Sciatic nerve (tissue), 2 donors: ENCODE data around the gene PDIA6. TPM values are rescaled to one million over a fixed set of nuclear protein-coding genes. Genes with fewer than 3 reads are reported as not detected.
A peak's percentile ranks its signal among the peaks of the same experiment; 100 is the strongest.

Experiments
- ATAC-seq: fragments of 200-7000 bp; cut with Tn5 transposase; one replicate; pipeline ENCODE4 v1.9.1; 2020; ENCODE audit warnings: mild to moderate bottlenecking, moderate library complexity
- DNase-seq: peaks from one replicate; pipeline ENCODE4 v3.0.0-alpha.2; 2020; ENCODE audit warnings: low spot score
- intact Hi-C: fragments of 100-400 bp; cut with DNase I; formaldehyde crosslinking; loops from one replicate; pipeline ENCODE4 v1.14.2; 2022
- total RNA-seq: library from RNA; stranded (reverse); fragmentation: NEBNext Ultra II Directional; extraction: Animal tissue kit (Norgen Biotek cat#: 25700); gene quantifications from one replicate; pipeline ENCODE4 v1.2.1, GENCODE V29; 2021
- donor health status: DM: no; HTN: no; CAD: no.
- donor health status: DM: no; HTN: no; CAD: no.

Gene PDIA6
- total RNA-seq, 1 donor from 2014 or later, result 95.4 TPM

DNA sequence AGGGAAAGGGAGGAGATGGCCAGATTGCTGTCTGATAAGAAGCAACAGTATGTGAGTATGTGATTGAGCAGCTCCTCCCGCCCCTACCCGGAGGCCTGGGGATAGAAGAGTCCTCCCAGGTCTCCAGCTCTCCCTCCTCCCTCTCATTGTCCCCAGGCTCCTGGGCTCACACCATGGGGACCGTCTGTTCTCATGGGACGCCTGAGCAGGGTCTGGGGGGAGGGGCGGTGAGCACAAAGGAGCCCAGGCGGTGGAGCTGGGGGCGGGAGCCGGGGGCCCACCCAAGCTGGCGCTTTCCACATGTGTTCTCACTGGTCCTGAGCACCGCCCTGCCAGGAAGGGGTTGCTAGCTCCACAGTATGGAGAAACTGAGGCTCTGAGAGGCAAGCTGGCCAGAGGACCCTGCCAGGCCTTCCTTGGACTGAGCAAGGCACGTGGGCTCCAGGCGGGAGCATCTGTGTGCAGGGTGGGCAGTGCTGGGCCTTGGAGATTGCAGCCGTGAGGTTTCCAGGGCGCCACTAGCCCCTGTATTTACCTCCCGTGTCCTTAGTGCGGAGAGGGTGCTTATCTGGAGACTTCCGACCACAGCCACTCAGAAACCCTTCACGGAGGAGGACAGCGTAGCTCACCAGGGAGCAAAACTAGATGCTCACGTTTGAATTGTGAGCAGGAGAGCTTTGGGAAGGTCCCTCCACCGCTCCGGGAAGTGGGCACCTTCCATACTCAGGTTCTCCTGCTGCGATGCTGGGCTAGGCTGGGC is 37.4 kb downstream of the PDIA6 start:
- intact Hi-C loops, result no loop called here
- ATAC-seq (no peak), DNase-seq (peak; percentile 42)

DNA sequence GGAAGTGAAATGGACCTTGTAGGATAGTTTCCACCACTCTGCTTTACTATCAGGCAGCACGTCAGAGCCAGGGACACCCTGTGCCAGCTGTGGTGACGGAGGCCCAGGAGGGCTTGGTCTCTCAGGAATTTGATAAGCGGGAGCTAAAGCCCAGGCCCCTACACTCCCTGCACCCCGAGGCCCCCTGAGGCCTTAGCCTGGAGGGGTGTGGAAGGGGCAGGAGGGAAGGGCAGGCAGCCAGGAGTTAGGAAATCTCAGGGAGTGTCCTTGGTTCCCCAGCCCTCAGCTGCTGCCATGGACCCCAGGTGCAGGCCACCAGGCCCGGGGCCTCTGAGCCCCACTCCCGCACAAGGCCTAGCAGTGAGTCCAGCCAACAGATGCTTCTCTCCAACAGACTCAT is 38.2 kb downstream of the PDIA6 start:
- ATAC-seq, result peak; percentile 52
- intact Hi-C loops, result no loop called here
- peak; percentile 52 for DNase-seq

- peak; percentile 43 for DNase-seq
- intact Hi-C loops, result no loop called here
- no peak for ATAC-seq
These were observed 38.7 kb downstream of the PDIA6 start for GRCh38 chr2:10773821-10774341.

DNA sequence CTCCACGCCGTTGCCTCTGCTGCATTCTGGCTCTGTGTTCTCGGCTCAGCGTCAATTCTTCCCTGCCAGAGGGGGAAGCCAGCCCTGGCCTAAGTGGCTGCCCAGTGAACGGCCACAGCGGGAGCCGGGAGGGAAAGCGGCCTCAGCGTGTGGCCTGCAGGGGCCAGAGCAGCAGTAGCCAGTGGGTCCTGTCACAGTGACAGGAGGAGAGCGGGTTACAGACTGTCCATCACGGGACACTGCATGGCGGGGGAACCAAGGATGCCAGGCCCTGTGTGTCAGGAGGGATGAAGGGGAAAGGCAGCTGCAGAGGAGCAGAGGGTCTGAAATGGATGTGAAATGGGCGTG is 39.7 kb downstream of the PDIA6 start:
- ATAC-seq (no peak), DNase-seq (peak; percentile 41)
- intact Hi-C loops, result no loop called here

DNA sequence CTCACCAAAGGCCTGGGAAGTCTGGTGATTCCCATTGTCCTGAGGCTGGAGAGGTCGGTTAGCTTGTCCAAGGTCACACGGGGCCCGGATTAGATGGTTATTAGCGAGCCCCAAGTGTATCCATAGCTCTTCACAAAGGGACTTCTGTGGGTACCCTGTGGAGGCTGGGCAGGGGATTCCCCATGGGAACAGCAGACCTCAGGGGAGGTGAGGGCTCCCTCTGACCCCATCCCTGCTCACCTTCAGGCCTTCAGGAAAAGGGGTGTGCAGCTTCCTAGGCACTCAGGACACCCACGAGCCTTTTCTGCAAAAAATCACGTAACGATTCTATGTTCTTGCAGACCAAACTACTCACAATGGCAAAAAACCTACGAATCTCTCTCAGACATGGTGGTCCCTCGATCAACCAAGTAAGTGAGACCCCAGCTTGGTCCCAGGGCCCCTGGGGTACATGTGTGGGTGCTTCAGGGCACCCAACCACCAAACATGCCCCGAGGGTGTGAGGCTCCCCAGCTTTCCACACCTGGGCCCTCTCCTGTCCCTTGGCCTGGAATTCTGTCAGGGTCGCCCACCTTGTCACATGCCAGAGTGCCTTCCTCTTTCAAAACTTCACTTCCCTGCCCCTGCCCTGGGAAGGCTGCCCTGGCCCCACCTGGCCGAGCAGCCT is 40.3 kb downstream of the PDIA6 start:
- intact Hi-C loops, result no loop called here
- ATAC-seq (no peak), DNase-seq (no peak)

DNA sequence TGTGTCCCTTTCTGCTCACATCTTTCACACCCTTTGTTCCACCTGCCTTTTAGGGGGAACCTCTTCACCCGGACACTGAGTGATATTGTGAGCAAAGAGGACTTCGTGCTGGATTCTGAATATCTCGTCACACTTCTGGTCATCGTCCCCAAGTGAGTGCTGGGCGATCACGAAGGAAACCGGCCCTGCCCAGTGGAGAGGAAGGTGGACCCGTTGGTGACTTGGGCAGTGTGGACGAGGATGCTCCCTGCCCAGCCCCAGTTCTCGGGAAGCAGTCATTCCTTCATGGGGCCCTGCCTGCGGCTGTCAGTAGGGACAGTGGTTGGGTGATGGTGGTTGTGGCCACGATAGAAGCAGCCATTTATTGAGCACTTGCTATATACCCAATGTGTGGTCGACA is 40.8 kb downstream of the PDIA6 start:
- DNase-seq (no peak), ATAC-seq (no peak)
- intact Hi-C loops, result no loop called here

- no peak for DNase-seq
These were observed 41.4 kb downstream of the PDIA6 start for GRCh38 chr2:10770956-10771750.

DNA sequence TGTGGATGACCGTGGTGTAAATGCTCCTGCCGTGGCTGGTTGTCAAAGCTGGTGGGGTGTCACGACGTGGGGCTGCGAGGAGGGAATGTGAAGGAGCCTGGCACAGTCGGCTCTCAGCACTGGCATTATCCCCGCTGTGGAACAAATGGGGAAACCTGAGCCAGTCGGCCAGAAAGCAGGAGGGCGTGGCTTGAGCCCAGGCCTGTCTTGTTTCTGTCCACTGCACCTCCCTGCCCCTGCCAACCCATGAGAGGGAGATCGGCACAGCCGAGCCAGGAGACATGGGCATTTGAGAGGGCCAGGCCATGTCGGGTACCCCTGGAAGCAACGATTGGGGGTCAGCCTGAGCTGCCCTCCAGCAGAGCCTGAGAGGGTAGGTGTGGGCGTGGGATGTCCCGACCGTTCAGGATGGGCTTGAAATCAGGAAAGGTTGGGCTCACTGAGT is 44.5 kb downstream of the PDIA6 start:
- no peak for DNase-seq
- ATAC-seq, result no peak

More at GRCh38 chr2:10770956-10771750, 41.4 kb downstream of the PDIA6 start:
- no peak for ATAC-seq
- intact Hi-C loops, result no loop called here

GRCh38 chr2:10765914-10766313 is 46.7 kb downstream of the PDIA6 start:
- ATAC-seq (no peak), DNase-seq (no peak)
- intact Hi-C loops, result no loop called here

More for the DNA sequence above, 44.5 kb downstream of the PDIA6 start:
- intact Hi-C loops, result no loop called here

- intact Hi-C loops, result no loop called here
- no peak for ATAC-seq
- DNase-seq, result no peak
These were observed 47.1 kb downstream of the PDIA6 start for GRCh38 chr2:10765461-10765860.

DNA sequence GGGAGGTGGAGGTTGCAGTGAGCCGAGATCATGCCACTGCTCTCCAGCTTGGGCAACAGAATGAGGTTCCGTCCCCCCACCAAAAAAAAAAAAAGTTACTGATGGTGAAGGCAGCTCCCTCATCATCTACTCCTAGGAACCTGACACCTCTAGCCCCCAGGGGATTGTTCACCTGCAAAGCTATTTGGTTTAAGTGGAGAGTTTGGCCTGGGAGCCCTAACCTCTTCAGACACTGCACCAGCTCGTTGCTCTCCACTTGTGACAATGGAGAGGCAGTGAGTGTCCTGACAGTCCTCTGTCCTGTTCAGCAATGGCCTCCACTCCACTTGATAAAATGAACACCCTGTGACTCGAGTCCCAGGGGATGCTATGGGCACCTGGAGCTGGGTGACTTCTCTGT is 47.7 kb downstream of the PDIA6 start:
- intact Hi-C loops, result no loop called here
- DNase-seq, result no peak

DNA sequence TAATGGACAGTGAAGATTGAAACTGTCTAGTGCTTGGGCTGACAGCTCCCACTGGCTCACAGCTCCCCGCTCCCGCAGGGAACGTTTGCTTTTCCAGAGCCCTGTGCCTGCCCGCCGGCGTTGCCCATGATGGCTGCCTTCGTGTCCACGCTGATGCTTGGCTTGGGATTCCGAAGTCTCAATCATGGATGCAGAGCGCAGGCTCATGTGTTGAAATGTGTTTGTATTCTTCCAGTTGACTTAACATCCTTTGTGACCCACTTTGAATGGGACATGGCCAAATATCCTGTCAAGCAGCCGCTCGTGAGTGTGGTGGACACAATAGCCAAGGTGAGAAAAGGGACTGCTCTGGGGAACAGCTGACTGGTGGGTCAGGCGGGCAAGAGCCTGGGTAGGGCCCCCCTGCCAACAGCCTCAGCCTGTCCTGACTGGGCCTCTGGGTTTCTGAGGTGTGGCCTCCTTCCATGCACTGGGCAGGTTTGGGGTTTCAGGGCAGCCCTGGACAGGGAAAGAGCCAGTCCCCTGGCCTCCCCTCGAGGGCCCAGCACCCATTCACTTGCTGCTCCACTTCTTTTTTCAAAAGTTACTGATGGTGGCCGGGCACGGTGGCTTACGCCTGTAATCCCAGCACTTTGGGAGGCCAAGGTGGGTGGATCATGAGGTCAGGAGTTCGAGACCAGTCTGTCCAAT is 48.3 kb downstream of the PDIA6 start:
- DNase-seq (no peak), ATAC-seq (no peak)
- intact Hi-C loops, result no loop called here

More for the DNA sequence above, 47.7 kb downstream of the PDIA6 start:
- ATAC-seq, result no peak

GRCh38 chr2:10763461-10763800 is 49.2 kb downstream of the PDIA6 start:
- ATAC-seq (no peak), DNase-seq (no peak)
- intact Hi-C loops, result no loop called here

GRCh38 chr2:10762651-10763460 is 49.7 kb downstream of the PDIA6 start:
- ATAC-seq, result no peak
- intact Hi-C loops, result no loop called here
- DNase-seq, result no peak

DNA sequence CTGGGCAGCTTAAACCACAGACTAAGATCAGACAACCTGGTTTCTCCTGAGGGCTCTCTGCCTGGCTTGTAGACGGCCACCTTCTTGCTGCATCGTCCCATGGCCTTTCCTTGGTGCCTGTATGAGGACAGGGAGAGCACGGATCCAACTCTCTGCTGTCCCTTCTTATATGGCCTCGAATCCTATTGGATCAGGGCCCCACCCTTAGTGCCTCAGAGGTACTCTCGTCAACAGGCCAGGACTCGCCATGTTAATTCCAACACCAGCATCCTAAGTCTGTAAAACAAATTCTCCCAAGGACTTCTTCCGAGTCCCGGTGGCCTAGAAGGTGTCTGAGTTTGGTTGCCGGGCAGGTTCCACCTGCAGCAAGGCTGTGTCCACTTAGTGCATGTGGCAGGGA is 51.0 kb downstream of the PDIA6 start:
- ATAC-seq (no peak), DNase-seq (no peak)
- intact Hi-C loops, result no loop called here

- no peak for DNase-seq
- intact Hi-C loops, result no loop called here
- no peak for ATAC-seq
These were observed 51.6 kb downstream of the PDIA6 start for GRCh38 chr2:10760794-10761504.

DNA sequence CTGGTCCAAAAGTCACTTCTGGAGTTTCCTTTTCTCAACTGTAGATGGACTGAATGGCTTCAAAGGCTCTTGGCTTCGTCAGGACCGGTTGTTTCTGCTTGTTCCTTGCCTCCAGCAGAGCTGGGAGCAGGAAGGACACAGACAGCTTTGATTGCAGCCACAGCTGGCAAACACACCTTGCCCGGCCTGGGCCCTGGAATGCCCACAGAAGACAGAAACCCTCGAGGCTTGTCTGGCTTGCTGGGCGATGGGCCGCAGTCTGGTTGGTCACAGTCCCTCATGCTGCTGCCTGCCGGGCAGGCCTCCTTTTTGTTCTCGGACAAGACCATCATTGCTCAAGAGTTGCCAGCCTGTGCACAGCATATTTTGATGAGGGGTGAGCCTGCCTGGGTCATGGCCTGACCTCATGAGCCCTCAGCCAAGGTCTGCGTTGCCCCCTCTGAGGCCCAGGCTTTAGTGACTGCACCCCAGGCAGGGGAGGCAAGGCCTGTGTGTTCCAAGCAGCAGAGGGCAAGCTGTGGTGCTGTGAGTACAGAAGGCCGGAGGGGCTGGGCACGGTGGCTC is 53.4 kb downstream of the PDIA6 start:
- ATAC-seq (no peak), DNase-seq (no peak)
- intact Hi-C loops, result no loop called here
